ENCODE results near the gene DUSP9.
"Not testable (repeated sequence)": the region's sequence is repeated elsewhere in the genome, so short reads cannot be mapped to it uniquely, and the experiment has no call there.

DUSP9 gene

GRCh38 chrX:153674219-153674851, 27.3 kb downstream of the DUSP9 start:
- no peak overlapping the region for H3K4me3 ChIP-seq (replicated peaks; ENCODE audit: low read depth, low read length)
- no peak for DNase-seq (ENCODE audit: low read depth)
- no peak for TF ChIP-seq CTCF (IDR thresholded peaks at IDR 0.05; ENCODE audit: low read length, missing control alignments)

DNA sequence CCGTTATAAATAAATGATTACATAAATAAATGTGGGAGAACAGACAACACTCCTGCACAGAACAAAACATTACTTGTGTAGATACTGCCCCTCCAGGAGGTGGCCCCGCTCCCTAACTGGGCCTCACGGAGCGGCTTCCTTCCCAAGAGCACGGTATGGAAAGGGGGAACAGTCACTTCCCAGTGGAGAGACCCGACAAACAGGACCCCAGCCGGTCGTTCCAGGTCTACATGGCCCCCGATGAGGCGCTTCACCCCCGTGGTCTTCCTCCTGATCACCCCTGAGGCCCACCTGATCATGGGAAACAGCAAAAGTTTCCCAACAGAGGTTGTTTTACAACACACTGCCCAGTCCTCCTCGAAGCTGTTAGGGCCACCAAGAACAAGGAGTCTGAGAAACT, 34.2 kb downstream of the DUSP9 start:
- no peak overlapping the region for H3K4me3 ChIP-seq (replicated peaks; ENCODE audit: low read depth, low read length)
- DNase-seq (ENCODE audit: low read depth), result no peak
- no peak for TF ChIP-seq CTCF (IDR thresholded peaks at IDR 0.05; ENCODE audit: low read length, missing control alignments)

GRCh38 chrX:153683486-153683885, 36.5 kb downstream of the DUSP9 start:
- H3K4me3 ChIP-seq (replicated peaks; ENCODE audit: low read depth, low read length); DNase-seq (ENCODE audit: low read depth): not testable (repeated sequence)

- DNase-seq (ENCODE audit: low read depth), result no peak
- H3K4me3 ChIP-seq (replicated peaks; ENCODE audit: low read depth, low read length), result no peak overlapping the region
- TF ChIP-seq CTCF (IDR thresholded peaks at IDR 0.05; ENCODE audit: low read length, missing control alignments), result no peak
These were observed 37.6 kb downstream of the DUSP9 start for GRCh38 chrX:153684467-153685155.

DNA sequence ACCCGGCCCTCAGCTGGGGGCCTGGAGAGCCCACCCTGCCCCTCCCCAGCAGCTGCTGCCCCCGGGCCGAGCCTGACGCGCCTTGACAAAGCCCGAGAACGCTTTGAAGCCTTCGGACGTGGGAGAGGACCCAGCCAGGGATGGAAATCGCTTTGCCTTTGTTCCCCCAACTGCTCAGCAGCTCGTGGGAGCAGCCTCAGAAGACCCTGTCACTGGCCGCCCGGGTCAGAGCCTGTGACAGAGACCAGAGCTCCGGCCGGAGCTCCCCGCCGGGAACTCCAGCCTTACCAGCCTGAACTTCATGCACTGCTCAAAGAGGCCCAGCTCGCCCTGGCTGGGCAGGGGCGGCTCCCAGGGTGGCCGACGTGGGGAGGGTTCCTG, 38.1 kb downstream of the DUSP9 start:
- no peak for DNase-seq (ENCODE audit: low read depth)
- TF ChIP-seq CTCF (IDR thresholded peaks at IDR 0.05; ENCODE audit: low read length, missing control alignments), result no peak
- H3K4me3 ChIP-seq (replicated peaks; ENCODE audit: low read depth, low read length), result no peak overlapping the region

GRCh38 chrX:153685751-153686696, 39.0 kb downstream of the DUSP9 start:
- no peak for TF ChIP-seq CTCF (IDR thresholded peaks at IDR 0.05; ENCODE audit: low read length, missing control alignments)
- no peak overlapping the region for H3K4me3 ChIP-seq (replicated peaks; ENCODE audit: low read depth, low read length)
- no peak for DNase-seq (ENCODE audit: low read depth)

DNA sequence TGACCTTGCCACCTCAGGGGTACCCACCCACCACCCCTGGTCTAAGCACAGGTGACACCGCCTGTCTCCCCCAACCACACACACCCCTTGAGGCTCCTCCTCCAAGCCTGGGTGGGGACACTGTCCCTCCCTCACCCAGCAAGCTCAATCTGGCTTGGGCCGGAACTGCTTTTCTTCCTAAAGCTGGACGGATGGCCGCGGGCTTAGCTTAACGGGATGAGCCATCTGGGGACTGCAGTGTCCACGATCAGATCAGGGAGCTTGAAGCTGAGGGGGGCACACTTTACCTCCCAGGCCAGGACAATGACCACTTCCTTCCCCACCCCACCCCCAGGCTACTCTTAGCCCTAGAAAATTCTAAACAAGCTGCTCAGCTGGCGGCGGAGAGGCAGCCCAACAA, 39.7 kb downstream of the DUSP9 start:
- no peak for DNase-seq (ENCODE audit: low read depth)
- TF ChIP-seq CTCF (IDR thresholded peaks at IDR 0.05; ENCODE audit: low read length, missing control alignments), result no peak
- no peak overlapping the region for H3K4me3 ChIP-seq (replicated peaks; ENCODE audit: low read depth, low read length)

Data from fibroblast of pulmonary artery (primary cell).